HepG2 (cell line): ENCODE results near the gene TMEM144. TPM values are rescaled to one million over a fixed set of nuclear protein-coding genes. Genes with fewer than 3 reads are reported as not detected.
A peak's percentile ranks its signal among the peaks of the same experiment; 100 is the strongest.

Source experiments
- HMGXB3 ChIP-seq: sonication (generic); formaldehyde crosslinking; IDR thresholded peaks from 2 replicates; pipeline ENCODE4 v1.4.0; 2020; ENCODE audit warnings: missing genetic modification reagents, borderline replicate concordance
- HNF1A ChIP-seq, 2 experiments: sonication (generic) in 1 of 2; formaldehyde crosslinking in 1 of 2; IDR thresholded peaks; 2 replicates each; pipeline versions ENCODE4 v1.4.0 to v1.6.1; 2016 to 2020; ENCODE audit warnings: borderline replicate concordance in 1 of 2, low read depth in 1 of 2, mild to moderate bottlenecking in 1 of 2, missing genetic modification reagents in 1 of 2
- RARG ChIP-seq: sonication (generic); formaldehyde crosslinking; IDR thresholded peaks from 2 replicates; pipeline ENCODE4 v1.4.0; 2020; ENCODE audit warnings: low read depth, mild to moderate bottlenecking, missing genetic modification reagents
- SAP130 ChIP-seq: IDR thresholded peaks from 2 replicates; pipeline ENCODE4 v1.6.1; 2016; ENCODE audit warnings: low read depth
- SOX13 ChIP-seq, 3 experiments: fragments of 450-650 bp in 1 of 3; sonication (generic) in 1 of 3; formaldehyde crosslinking in 1 of 3; IDR thresholded peaks in 2 of 3; conservative IDR thresholded peaks in 1 of 3; 2 replicates each; pipeline versions ENCODE4 v1.5.0 to v1.6.1; 2016 to 2020; ENCODE audit warnings: antibody characterized with exemption in 1 of 3, mild to moderate bottlenecking in 1 of 3, missing compliant biosample characterization in 1 of 3, missing genetic modification reagents in 1 of 3, moderate library complexity in 1 of 3
- SP4 ChIP-seq: sonication (generic); formaldehyde crosslinking; IDR thresholded peaks from 2 replicates; pipeline ENCODE4 v1.8.1; 2023; ENCODE audit warnings: mild to moderate bottlenecking, missing genetic modification reagents
- YEATS4 ChIP-seq: sonication (generic); formaldehyde crosslinking; IDR thresholded peaks from 2 replicates; pipeline ENCODE4 v1.4.0; 2020; ENCODE audit warnings: missing genetic modification reagents, borderline replicate concordance
- ZFY ChIP-seq: sonication (generic); formaldehyde crosslinking; IDR thresholded peaks from 2 replicates; pipeline ENCODE4 v1.4.0; 2020; ENCODE audit warnings: missing genetic modification reagents
- ZNF264 ChIP-seq: sonication (generic); formaldehyde crosslinking; IDR thresholded peaks from 2 replicates; pipeline ENCODE4 v1.4.0; 2020; ENCODE audit warnings: missing genetic modification reagents
- ZNF276 ChIP-seq: sonication (generic); formaldehyde crosslinking; IDR thresholded peaks from 2 replicates; pipeline ENCODE4 v1.4.0; 2020; ENCODE audit warnings: mild to moderate bottlenecking, low read depth, missing genetic modification reagents
- ZNF567 ChIP-seq: sonication (generic); formaldehyde crosslinking; IDR thresholded peaks from 2 replicates; pipeline ENCODE4 v1.8.1; 2023; ENCODE audit warnings: mild to moderate bottlenecking, missing genetic modification reagents, borderline replicate concordance
- ZNF607 ChIP-seq: sonication (generic); formaldehyde crosslinking; IDR thresholded peaks from 2 replicates; pipeline ENCODE4 v1.5.1; 2020; ENCODE audit warnings: missing genetic modification reagents, mild to moderate bottlenecking, borderline replicate concordance
- polyA plus RNA-seq, 8 experiments: library from polyadenylated mRNA; depleted of rRNA in 3 of 8; stranded (reverse) in 7 of 8; unstranded in 1 of 8; fragments of >200 nt; fragmentation: Illumina TruSeq in 4 of 8; extraction: Trizol in 4 of 8; gene quantifications; 2 replicates each; pipeline versions ENCODE4 v1.2.1 to v1.2.3, GENCODE V29; 2011 to 2016; ENCODE audit warnings: low read depth in 4 of 8, missing spikeins in 1 of 8, mixed read lengths in 1 of 8; ENCODE audit not compliant: insufficient read depth in 1 of 8
- total RNA-seq, 5 experiments: library from RNA; depleted of rRNA; stranded (reverse); fragments of >200 nt; fragmentation: Illumina TruSeq; extraction: Trizol; gene quantifications; 2 replicates each; pipeline ENCODE4 v1.2.3, GENCODE V29; 2016; ENCODE audit warnings: low read depth in 1 of 5
- TF ChIP-seq, protein P1 (sequence below): sonication (generic); formaldehyde crosslinking; IDR thresholded peaks from 2 replicates; pipeline ENCODE4 v1.9.0; 2022; ENCODE audit warnings: missing genetic modification reagents, mild to moderate bottlenecking, borderline replicate concordance

The TMEM144 gene
- total and polyA plus RNA-seq, 2 of the 13 experiments (the other 11 are each of a cell fraction or from before 2014, with no cell fraction given), result 10.9 to 12.3 TPM

DNA sequence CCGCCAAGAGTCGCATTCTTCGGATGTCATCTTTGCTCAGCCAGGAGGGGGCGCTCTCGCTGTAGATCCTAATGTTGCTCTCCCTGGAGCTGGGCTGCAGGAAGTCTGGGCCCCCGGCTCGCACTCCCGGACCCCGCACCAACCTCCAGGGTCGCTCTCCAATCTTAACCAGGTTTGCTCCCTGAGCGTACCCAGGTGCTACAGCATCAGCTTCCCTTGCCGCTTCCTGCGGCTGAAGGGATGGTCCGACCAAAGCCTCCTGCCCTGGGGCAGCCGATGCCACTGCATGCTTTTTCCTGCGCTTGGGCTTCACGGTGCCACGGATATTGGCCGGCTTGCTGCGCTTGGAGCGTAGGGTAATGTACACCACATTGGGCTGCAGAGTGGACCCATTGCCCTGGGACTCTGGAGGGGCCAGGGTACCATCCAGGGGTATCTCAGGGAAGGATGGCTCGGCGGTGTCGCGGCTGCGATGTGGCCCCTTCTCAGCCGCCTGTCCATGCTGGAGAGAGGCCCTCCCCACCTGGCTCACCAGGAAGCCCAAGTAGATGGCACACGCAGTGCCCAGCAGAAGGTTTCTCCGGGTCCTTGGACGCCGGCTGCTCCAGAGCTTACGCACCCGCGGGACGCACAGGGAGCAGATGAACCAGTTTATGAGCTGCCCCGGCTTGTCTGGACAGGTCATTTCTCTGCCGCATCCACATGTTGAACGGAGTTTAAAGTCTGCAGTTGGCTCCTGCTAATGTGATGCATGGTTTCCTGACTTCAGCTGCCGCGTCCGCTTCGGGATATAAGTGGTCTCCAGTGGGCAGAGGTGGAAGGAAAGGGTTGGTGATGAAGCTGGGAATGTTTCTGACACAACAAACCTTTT is 39.4 kb upstream of the TMEM144 start (continued):
- peak; percentile 46; the same call in 1 of the 2 replicates for TF ChIP-seq ZNF276 (CRISPR knock-in tag)
- no peak for TF ChIP-seq SP4
- 0 out of 2 replicates have a peak, but pooled peaks have one; percentile 29 for TF ChIP-seq ZNF264 (CRISPR knock-in tag)
- peak; percentile 45; the same call in 1 of the 2 replicates for TF ChIP-seq SAP130
- TF ChIP-seq ZFY (CRISPR knock-in tag), result peak; percentile 45; the same call in 1 of the 2 replicates
- TF ChIP-seq HNF1A (IDR thresholded peaks at IDR 0.05; ENCODE audit: low read depth), result no peak
- peak; percentile 31; the same call in 1 of the 2 replicates for TF ChIP-seq HNF1A (CRISPR knock-in tag; IDR thresholded peaks at IDR 0.05; ENCODE audit: borderline replicate concordance)
- TF ChIP-seq, protein P1, sequence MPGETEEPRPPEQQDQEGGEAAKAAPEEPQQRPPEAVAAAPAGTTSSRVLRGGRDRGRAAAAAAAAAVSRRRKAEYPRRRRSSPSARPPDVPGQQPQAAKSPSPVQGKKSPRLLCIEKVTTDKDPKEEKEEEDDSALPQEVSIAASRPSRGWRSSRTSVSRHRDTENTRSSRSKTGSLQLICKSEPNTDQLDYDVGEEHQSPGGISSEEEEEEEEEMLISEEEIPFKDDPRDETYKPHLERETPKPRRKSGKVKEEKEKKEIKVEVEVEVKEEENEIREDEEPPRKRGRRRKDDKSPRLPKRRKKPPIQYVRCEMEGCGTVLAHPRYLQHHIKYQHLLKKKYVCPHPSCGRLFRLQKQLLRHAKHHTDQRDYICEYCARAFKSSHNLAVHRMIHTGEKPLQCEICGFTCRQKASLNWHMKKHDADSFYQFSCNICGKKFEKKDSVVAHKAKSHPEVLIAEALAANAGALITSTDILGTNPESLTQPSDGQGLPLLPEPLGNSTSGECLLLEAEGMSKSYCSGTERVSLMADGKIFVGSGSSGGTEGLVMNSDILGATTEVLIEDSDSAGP (CRISPR knock-in tag), result peak; percentile 89; the same call in 1 of the 2 replicates
- TF ChIP-seq YEATS4, result peak; percentile 39; the same call in 1 of the 2 replicates
- 0 out of 2 replicates have a peak, but pooled peaks have one; percentile 33 for TF ChIP-seq ZNF567
- no peak for TF ChIP-seq SOX13 (IDR thresholded peaks at IDR 0.05)
- peak in 1 of 2 experiments; percentile 51; a peak in 1 of 4 replicates for TF ChIP-seq SOX13 (CRISPR knock-in tag; conservative IDR thresholded peaks at IDR 0.05 in 1 of 2, IDR thresholded peaks at IDR 0.05 in 1 of 2)
- 0 out of 2 replicates have a peak, but pooled peaks have one; percentile 63 for TF ChIP-seq RARG
- 0 out of 2 replicates have a peak, but pooled peaks have one; percentile 12 for TF ChIP-seq HMGXB3 (CRISPR knock-in tag)
- no peak; the same call in 1 of the 2 replicates for TF ChIP-seq ZNF607
